Neutrophil (primary cell): Measurements from ENCODE around the gene CELF2.

Experiments
- H3K27ac ChIP-seq: fragments of 200-600 bp; sonication (generic); 2 replicates; pipeline ENCODE4 v1.5.1; 2016; ENCODE audit warnings: mild to moderate bottlenecking, moderate library complexity
- H3K27me3 ChIP-seq: fragments of 200-600 bp; sonication (generic); 2 replicates; pipeline ENCODE4 v1.6.0; 2016; ENCODE audit warnings: mild to moderate bottlenecking
- H3K36me3 ChIP-seq: fragments of 200-600 bp; sonication (generic); 2 replicates; pipeline ENCODE4 v1.5.1; 2017
- H3K4me1 ChIP-seq, 2 experiments: fragments of 200-600 bp in 1 of 2; sonication (generic) in 1 of 2; 1 replicate in 1 of 2; 2 replicates in 1 of 2; pipeline versions ENCODE4 v1.5.1 to v1.6.1; 2013 to 2016; ENCODE audit warnings: low read depth in 1 of 2, low read length in 1 of 2, mild to moderate bottlenecking in 1 of 2, moderate library complexity in 1 of 2; ENCODE audit not compliant: control insufficient read depth in 1 of 2, insufficient read depth in 1 of 2
- H3K4me3 ChIP-seq, 2 experiments: fragments of 200-600 bp in 1 of 2; sonication (generic) in 1 of 2; 1 replicate in 1 of 2; 2 replicates in 1 of 2; pipeline ENCODE4 v1.5.1; 2013 to 2016; ENCODE audit warnings: low read depth in 1 of 2, low read length in 1 of 2, mild to moderate bottlenecking in 1 of 2, moderate library complexity in 1 of 2
- H3K9me3 ChIP-seq: fragments of 200-600 bp; sonication (generic); 2 replicates; pipeline ENCODE4 v1.5.1; 2016
- TF ChIP-seq, protein P1 (sequence below): fragments of 200-600 bp; sonication (generic); IDR thresholded peaks from 2 replicates; pipeline ENCODE4 v1.5.1; 2016; ENCODE audit warnings: antibody characterized with exemption

Gene CELF2

GRCh38 chr10:11229893-11230292 lies 212.2 kb downstream of the CELF2 start:
- Histone ChIP-seq H3K9me3 (no peaks in the 10 kb centered on the region), H3K4me1 (peaks cover 59 to 68% of the 10 kb centered on the region in 2 experiments), H3K36me3 (peaks cover 84% of the 10 kb centered on the region), H3K27me3 (no peaks in the 10 kb centered on the region), H3K27ac (peak overlapping the region; percentile 48), H3K4me3 (no peak overlapping the region)
- TF ChIP-seq, protein P1, sequence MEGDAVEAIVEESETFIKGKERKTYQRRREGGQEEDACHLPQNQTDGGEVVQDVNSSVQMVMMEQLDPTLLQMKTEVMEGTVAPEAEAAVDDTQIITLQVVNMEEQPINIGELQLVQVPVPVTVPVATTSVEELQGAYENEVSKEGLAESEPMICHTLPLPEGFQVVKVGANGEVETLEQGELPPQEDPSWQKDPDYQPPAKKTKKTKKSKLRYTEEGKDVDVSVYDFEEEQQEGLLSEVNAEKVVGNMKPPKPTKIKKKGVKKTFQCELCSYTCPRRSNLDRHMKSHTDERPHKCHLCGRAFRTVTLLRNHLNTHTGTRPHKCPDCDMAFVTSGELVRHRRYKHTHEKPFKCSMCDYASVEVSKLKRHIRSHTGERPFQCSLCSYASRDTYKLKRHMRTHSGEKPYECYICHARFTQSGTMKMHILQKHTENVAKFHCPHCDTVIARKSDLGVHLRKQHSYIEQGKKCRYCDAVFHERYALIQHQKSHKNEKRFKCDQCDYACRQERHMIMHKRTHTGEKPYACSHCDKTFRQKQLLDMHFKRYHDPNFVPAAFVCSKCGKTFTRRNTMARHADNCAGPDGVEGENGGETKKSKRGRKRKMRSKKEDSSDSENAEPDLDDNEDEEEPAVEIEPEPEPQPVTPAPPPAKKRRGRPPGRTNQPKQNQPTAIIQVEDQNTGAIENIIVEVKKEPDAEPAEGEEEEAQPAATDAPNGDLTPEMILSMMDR = no peak

GRCh38 chr10:11230498-11231167 lies 213.0 kb downstream of the CELF2 start:
- Histone ChIP-seq H3K27me3 (no peaks in the 10 kb centered on the region), H3K4me3 (no peak overlapping the region), H3K36me3 (peaks cover 84% of the 10 kb centered on the region), H3K27ac (peak overlapping the region; percentile 49), H3K9me3 (no peaks in the 10 kb centered on the region), H3K4me1 (peaks cover 51 to 61% of the 10 kb centered on the region in 2 experiments)
- TF ChIP-seq, protein P1 = no peak

DNA sequence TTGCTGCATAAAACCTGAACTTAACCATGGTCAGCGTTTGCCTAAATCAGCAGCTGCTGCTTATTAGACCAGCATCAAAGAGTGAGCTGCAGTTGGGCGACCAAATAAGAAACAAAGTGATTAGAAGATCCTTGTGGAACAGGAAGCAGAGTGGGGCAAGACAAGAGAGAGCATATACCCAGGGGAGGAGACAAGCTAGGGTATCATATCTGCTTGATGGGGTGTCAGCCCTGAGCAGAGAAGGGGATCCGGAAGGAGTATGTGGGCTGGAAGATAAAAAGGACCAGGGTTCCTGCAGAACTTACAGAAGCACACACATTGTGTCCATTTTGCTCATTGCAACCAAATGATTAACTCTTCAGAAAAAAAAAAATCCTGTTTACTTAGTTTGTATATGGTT lies 213.6 kb downstream of the CELF2 start:
- no peaks in the 10 kb centered on the region for H3K9me3 ChIP-seq
- H3K4me3 ChIP-seq = no peak overlapping the region
- H3K36me3 ChIP-seq = peaks cover 83% of the 10 kb centered on the region
- H3K4me1 ChIP-seq = peaks cover 45 to 54% of the 10 kb centered on the region in 2 experiments
- TF ChIP-seq, protein P1 = no peak
- peak overlapping the region; percentile 49 for H3K27ac ChIP-seq
- no peaks in the 10 kb centered on the region for H3K27me3 ChIP-seq

GRCh38 chr10:11232222-11232961 lies 214.7 kb downstream of the CELF2 start:
- Histone ChIP-seq H3K36me3 (peaks cover 76% of the 10 kb centered on the region), H3K27ac (no peak overlapping the region), H3K9me3 (no peaks in the 10 kb centered on the region), H3K4me1 (peaks cover 34 to 43% of the 10 kb centered on the region in 2 experiments), H3K27me3 (no peaks in the 10 kb centered on the region), H3K4me3 (no peak overlapping the region)
- TF ChIP-seq, protein P1 = no peak

- Histone ChIP-seq H3K27me3 (no peaks in the 10 kb centered on the region), H3K9me3 (no peaks in the 10 kb centered on the region), H3K4me3 (no peak overlapping the region), H3K27ac (no peak overlapping the region), H3K4me1 (peaks cover 10 to 27% of the 10 kb centered on the region in 2 experiments), H3K36me3 (peaks cover 54% of the 10 kb centered on the region)
- TF ChIP-seq, protein P1 = no peak
Observed at GRCh38 chr10:11234857-11235531, 217.3 kb downstream of the CELF2 start.
